OCI-LY1 (cell line): ENCODE data around the gene TXLNG.
A peak's percentile ranks its signal among the peaks of the same experiment; 100 is the strongest.

Source experiments
- H2AFZ ChIP-seq: fragments of 200-600 bp; sonication (generic), shearing (Covaris generic); 2 replicates; pipeline ENCODE4 v1.6.0; 2014; ENCODE audit warnings: antibody characterized with exemption, mild to moderate bottlenecking, low read length
- H3F3A ChIP-seq: fragments of 200-600 bp; sonication (generic), shearing (Covaris generic); 2 replicates; pipeline ENCODE4 v1.6.0; 2014; ENCODE audit warnings: mild to moderate bottlenecking, antibody characterized with exemption, low read length, moderate library complexity; ENCODE audit not compliant: insufficient read depth
- H3K27ac ChIP-seq: fragments of 200-600 bp; sonication (generic); 2 replicates; pipeline ENCODE4 v1.5.1; 2014; ENCODE audit warnings: low read length, mixed run types, mild to moderate bottlenecking, low read depth; ENCODE audit not compliant: poor library complexity, severe bottlenecking
- H3K27me3 ChIP-seq: fragments of 200-600 bp; sonication (generic); 2 replicates; pipeline ENCODE4 v1.6.0; 2014; ENCODE audit warnings: antibody characterized with exemption, mild to moderate bottlenecking, low read length, moderate library complexity; ENCODE audit not compliant: insufficient read depth
- H3K36me3 ChIP-seq: fragments of 200-600 bp; sonication (generic); 2 replicates; pipeline ENCODE4 v1.6.1; 2014; ENCODE audit warnings: mild to moderate bottlenecking, antibody characterized with exemption, low read length, moderate library complexity, mixed read lengths; ENCODE audit not compliant: insufficient read depth
- H3K4me1 ChIP-seq: fragments of 200-600 bp; sonication (generic); 2 replicates; pipeline ENCODE4 v1.5.1; 2014; ENCODE audit warnings: mild to moderate bottlenecking, low read length, moderate library complexity; ENCODE audit not compliant: insufficient read depth, severe bottlenecking
- H3K4me2 ChIP-seq: fragments of 200-600 bp; sonication (generic), shearing (Covaris generic); 2 replicates; pipeline ENCODE4 v1.6.1; 2014; ENCODE audit warnings: low read length
- H3K4me3 ChIP-seq: fragments of 200-600 bp; sonication (generic); 2 replicates; pipeline ENCODE4 v1.5.1; 2014; ENCODE audit warnings: low read length, low read depth, mild to moderate bottlenecking, mixed read lengths; ENCODE audit not compliant: poor library complexity, severe bottlenecking
- H3K79me2 ChIP-seq: fragments of 200-600 bp; shearing (Covaris generic); 2 replicates; pipeline ENCODE4 v1.6.1; 2016; ENCODE audit warnings: mixed run types, low read length, mixed read lengths; ENCODE audit not compliant: insufficient read depth
- H3K9ac ChIP-seq: fragments of 200-600 bp; sonication (generic), shearing (Covaris generic); 2 replicates; pipeline ENCODE4 v1.6.1; 2014; ENCODE audit warnings: mild to moderate bottlenecking, low read length, mixed read lengths
- H3K9me2 ChIP-seq: fragments of 200-600 bp; sonication (generic), shearing (Covaris generic); 2 replicates; pipeline ENCODE4 v1.6.1; 2014; ENCODE audit warnings: low read depth, mild to moderate bottlenecking, low read length, mixed read lengths
- H3K9me3 ChIP-seq: fragments of 200-600 bp; shearing (Covaris generic); 2 replicates; pipeline ENCODE4 v1.6.1; 2014; ENCODE audit warnings: low read length, mixed read lengths
- H4K20me1 ChIP-seq: fragments of 200-600 bp; sonication (generic), shearing (Covaris generic); 2 replicates; pipeline ENCODE4 v1.6.0; 2016; ENCODE audit warnings: mild to moderate bottlenecking, low read length; ENCODE audit not compliant: insufficient read depth
- CTCF ChIP-seq: fragments of 200-600 bp; sonication (generic), shearing (Covaris generic); IDR thresholded peaks from 2 replicates; pipeline ENCODE4 v1.5.1; 2017; ENCODE audit warnings: mild to moderate bottlenecking, antibody characterized with exemption, low read length, moderate library complexity, mixed read lengths
- EZH2 ChIP-seq: fragments of 200-600 bp; sonication (generic), shearing (Covaris generic); IDR thresholded peaks from 2 replicates; pipeline ENCODE4 v1.8.0; 2017; ENCODE audit warnings: borderline replicate concordance, mixed run types, mild to moderate bottlenecking, antibody characterized with exemption, low read length, moderate library complexity, mixed read lengths

Gene TXLNG

DNA sequence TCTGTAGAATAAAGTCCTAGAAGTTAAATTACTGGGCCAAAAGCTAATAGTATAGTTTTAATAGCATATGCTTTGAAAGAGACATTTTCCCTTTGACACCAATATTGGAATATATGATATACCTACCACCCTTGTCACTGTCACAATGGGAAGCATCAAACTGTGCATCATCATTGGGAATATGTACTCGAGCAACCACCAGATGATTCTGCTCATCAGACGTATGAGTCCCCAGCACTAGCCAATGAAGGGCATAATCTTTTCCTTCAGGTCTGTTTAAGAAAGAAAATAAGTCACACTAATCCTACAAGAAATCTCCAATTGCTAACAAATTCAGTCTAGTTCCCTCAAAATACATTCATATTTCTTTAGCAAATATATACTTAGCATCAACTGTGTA is 76.6 kb downstream of the TXLNG start:
- Histone ChIP-seq H3K9me2 (no peaks in the 10 kb centered on the region), H3K4me3 (no peak overlapping the region), H3K36me3 (peaks cover 80% of the 10 kb centered on the region), H3K9ac (no peak overlapping the region), H3K4me2 (no peak overlapping the region), H3K27me3 (no peaks in the 10 kb centered on the region), H3K9me3 (no peaks in the 10 kb centered on the region), H3K4me1 (peaks cover 12% of the 10 kb centered on the region), H2AFZ (no peak overlapping the region), H3F3A (no peaks in the 10 kb centered on the region), H3K27ac (no peak overlapping the region), H4K20me1 (no peaks in the 10 kb centered on the region), H3K79me2 (peaks cover 72% of the 10 kb centered on the region)
- TF ChIP-seq EZH2 (no peak), CTCF (no peak)

GRCh38 chrX:16867947-16868346 is 81.7 kb downstream of the TXLNG start:
- H3F3A ChIP-seq: no peaks in the 10 kb centered on the region
- H3K4me1 ChIP-seq: peaks cover 48% of the 10 kb centered on the region
- no peaks in the 10 kb centered on the region for H3K27me3 ChIP-seq
- H3K9me2 ChIP-seq: no peaks in the 10 kb centered on the region
- no peaks in the 10 kb centered on the region for H3K9me3 ChIP-seq
- H3K4me3 ChIP-seq: peak overlapping the region; percentile 96
- TF ChIP-seq EZH2 (no peak), CTCF (no peak)
- H2AFZ ChIP-seq: no peak overlapping the region
- H3K36me3 ChIP-seq: peaks cover 49% of the 10 kb centered on the region
- H3K79me2 ChIP-seq: peaks cover 68% of the 10 kb centered on the region
- no peak overlapping the region for H3K27ac ChIP-seq
- H4K20me1 ChIP-seq: no peaks in the 10 kb centered on the region; the same call in 1 of the 2 replicates
- peak overlapping the region; percentile 94 for H3K4me2 ChIP-seq
- H3K9ac ChIP-seq: peak overlapping the region; percentile 87; the same call in 1 of the 2 replicates

DNA sequence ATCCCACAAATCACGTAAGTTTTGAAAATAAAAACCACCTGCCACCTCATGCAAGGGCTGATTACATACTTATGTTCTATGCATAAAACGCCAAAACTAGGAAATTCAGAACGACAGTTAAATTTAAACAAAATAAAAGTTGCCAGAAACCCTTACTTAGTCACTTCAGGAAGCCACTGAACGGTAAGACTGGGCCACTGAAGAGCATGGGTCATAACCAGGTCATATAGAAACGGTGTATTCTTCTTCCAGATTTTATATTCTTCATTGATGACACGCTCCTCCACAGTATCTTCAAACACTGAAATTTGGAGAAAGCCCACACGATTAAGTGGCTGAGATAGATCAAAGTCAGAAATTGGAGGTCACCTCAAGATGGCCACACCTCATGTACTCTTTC is 82.7 kb downstream of the TXLNG start:
- no peak for TF ChIP-seq CTCF
- no peak for TF ChIP-seq EZH2
- peak overlapping the region; percentile 96 for H3K4me3 ChIP-seq
- no peaks in the 10 kb centered on the region; the same call in 1 of the 2 replicates for H4K20me1 ChIP-seq
- H3K27ac ChIP-seq: peak overlapping the region; percentile 17
- peaks cover 39% of the 10 kb centered on the region for H3K36me3 ChIP-seq
- peak overlapping the region; percentile 87 for H3K9ac ChIP-seq
- peaks cover 58% of the 10 kb centered on the region for H3K79me2 ChIP-seq
- H2AFZ ChIP-seq: no peak overlapping the region
- peaks cover 58% of the 10 kb centered on the region for H3K4me1 ChIP-seq
- H3F3A ChIP-seq: no peaks in the 10 kb centered on the region
- no peaks in the 10 kb centered on the region for H3K27me3 ChIP-seq
- H3K4me2 ChIP-seq: peak overlapping the region; percentile 94
- H3K9me2 ChIP-seq: no peaks in the 10 kb centered on the region
- H3K9me3 ChIP-seq: no peaks in the 10 kb centered on the region
